CD4-positive, alpha-beta memory T cell (primary cell): ENCODE results near the gene MROH7. TPM values are rescaled to one million over a fixed set of nuclear protein-coding genes. Genes with fewer than 3 reads are reported as not detected.

Experiments
- CTCF ChIA-PET: fragments of 350-600 bp; sonication (Branson Sonifier 250); formaldehyde crosslinking; loops from one replicate; lab custom pipeline; 2021; ENCODE audit warnings: inconsistent platforms; ENCODE audit not compliant: partially characterized antibody; lab: Charles Lee
- POLR2A ChIA-PET: fragments of 350-600 bp; sonication (Branson Sonifier 250); formaldehyde crosslinking; loops from one replicate; lab custom pipeline; 2021; ENCODE audit not compliant: partially characterized antibody; lab: Charles Lee
- DNase-seq, 5 donors: peaks; one replicate each; pipeline versions ENCODE4 v3.0.0 to v3.0.0-alpha.2; 2020 to 2022; ENCODE audit warnings: mixed read lengths in 1 of 5
- H3K27ac ChIP-seq: one replicate; pipeline ENCODE4 v1.7.0; 2013; ENCODE audit warnings: low read depth, low read length
- H3K27me3 ChIP-seq: 2 replicates; pipeline ENCODE4 v1.7.0; 2013; ENCODE audit warnings: mild to moderate bottlenecking, low read length, moderate library complexity; ENCODE audit not compliant: insufficient read depth
- H3K36me3 ChIP-seq: 2 replicates; pipeline ENCODE4 v1.7.0; 2013; ENCODE audit warnings: mild to moderate bottlenecking, low read length, moderate library complexity; ENCODE audit not compliant: insufficient read depth
- H3K4me1 ChIP-seq: 2 replicates; pipeline ENCODE4 v1.7.0; 2013; ENCODE audit warnings: mild to moderate bottlenecking, low read length, moderate library complexity; ENCODE audit not compliant: insufficient read depth
- H3K4me3 ChIP-seq, 2 donors: one replicate each; pipeline ENCODE4 v1.7.0; 2013; ENCODE audit warnings: low read length in 2 of 2, mild to moderate bottlenecking in 1 of 2
- H3K9me3 ChIP-seq, 2 donors: one replicate each; pipeline ENCODE4 v1.7.0; 2013; ENCODE audit warnings: low read length in 2 of 2, control low read depth in 1 of 2; ENCODE audit not compliant: control insufficient read depth in 1 of 2
- H3K27ac Mint-ChIP-seq, 7 donors: one replicate each; pipeline ENCODE4 v1.8.0; 2020 to 2021; ENCODE audit warnings: mixed read lengths in 7 of 7, mild to moderate bottlenecking in 6 of 7, inconsistent platforms in 3 of 7, moderate library complexity in 3 of 7
- H3K27me3 Mint-ChIP-seq, 2 donors: one replicate each; pipeline ENCODE4 v1.8.0; 2020 to 2021; ENCODE audit warnings: mixed read lengths in 2 of 2
- H3K36me3 Mint-ChIP-seq, 2 donors: one replicate each; pipeline ENCODE4 v1.8.0; 2020 to 2021; ENCODE audit warnings: mixed read lengths in 2 of 2, inconsistent platforms in 1 of 2, mild to moderate bottlenecking in 1 of 2
- H3K4me1 Mint-ChIP-seq, 4 donors: one replicate each; pipeline ENCODE4 v1.8.0; 2020 to 2021; ENCODE audit warnings: mixed read lengths in 4 of 4, mild to moderate bottlenecking in 1 of 4
- H3K4me3 Mint-ChIP-seq, 8 donors: one replicate each; pipeline ENCODE4 v1.8.0; 2020 to 2021; ENCODE audit warnings: mixed read lengths in 8 of 8, mild to moderate bottlenecking in 7 of 8, moderate library complexity in 6 of 8, inconsistent platforms in 3 of 8
- H3K9me3 Mint-ChIP-seq, 8 donors: one replicate each; pipeline ENCODE4 v1.8.0; 2020 to 2021; ENCODE audit warnings: mixed read lengths in 8 of 8, mild to moderate bottlenecking in 5 of 8, inconsistent platforms in 3 of 8, moderate library complexity in 1 of 8
- intact Hi-C: fragments of 100-400 bp; cut with micrococcal nuclease; formaldehyde crosslinking; loops from one replicate; pipeline ENCODE4 v1.15.1; 2023
- polyA plus RNA-seq, 2 donors: library from polyadenylated mRNA; unstranded; fragments of 300-500 nt; fragmentation: Illumina TruSeq; gene quantifications; one replicate each; pipeline ENCODE4 v1.2.3, GENCODE V29; 2021
- total RNA-seq, 2 experiments: library from RNA; stranded (reverse); gene quantifications; one replicate each; pipeline ENCODE4 v1.2.3, GENCODE V29; 2021

The MROH7 gene
- total and polyA plus RNA-seq, 4 experiments from 2014 or later, result 0.22 to 0.38 TPM; not detected in 2

DNA sequence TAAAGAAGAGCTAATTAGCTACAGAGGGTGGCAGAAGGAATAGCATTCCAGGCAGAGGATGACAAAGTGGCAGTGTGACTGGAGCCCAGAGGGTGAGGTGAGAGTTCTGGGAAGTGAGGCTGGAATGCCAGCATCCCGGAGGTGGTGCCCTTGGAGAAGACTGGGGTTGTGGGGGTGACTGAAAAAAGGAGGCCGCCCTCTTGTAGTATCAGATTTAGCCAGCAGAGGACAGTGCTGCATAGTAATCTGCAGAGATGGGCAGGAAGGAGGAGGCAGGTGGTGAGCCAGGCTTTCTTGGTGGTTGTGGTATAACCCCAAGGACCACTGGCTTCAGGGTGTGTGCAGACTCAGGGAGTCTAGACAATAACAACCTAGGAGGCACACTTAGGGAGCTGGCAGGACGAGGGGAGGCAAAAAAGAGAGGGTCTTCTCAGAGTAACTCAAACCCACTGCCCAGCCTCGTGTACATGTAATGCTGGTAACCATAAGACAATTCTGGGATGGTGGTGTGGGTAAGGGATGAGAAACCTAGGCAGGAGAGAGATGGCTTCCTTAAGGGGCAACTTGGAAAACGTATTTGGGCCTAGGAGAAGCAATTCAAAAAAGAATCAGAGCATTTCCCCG is 30.5 kb downstream of the MROH7 start:
- Histone ChIP-seq H3K4me1 (no peaks in the 10 kb centered on the region), H3K9me3 (no peaks in the 10 kb centered on the region), H3K27me3 (no peaks in the 10 kb centered on the region), H3K36me3 (no peaks in the 10 kb centered on the region), H3K27ac (no peak overlapping the region), H3K4me3 (no peak overlapping the region)
- no peaks in the 10 kb centered on the region for H3K36me3 Mint-ChIP-seq
- peaks cover 1 to 6% (median 4%) of the 10 kb centered on the region in 4 donors for H3K4me1 Mint-ChIP-seq
- peak overlapping the region in 2 of 7 donors; percentile 46 to 56 for H3K27ac Mint-ChIP-seq
- peak; percentile 51 to 66 (median 58) for DNase-seq
- peaks cover 0 to 6% of the 10 kb centered on the region in 2 donors for H3K27me3 Mint-ChIP-seq
- CTCF ChIA-PET, result interaction anchor here (0.6 to 4.0 kb wide), 6 partner anchors 9 to 177 kb away, joined by 3 to 21 read pairs (median 5); partner anchors contain the start of gene TTC22
- H3K4me3 Mint-ChIP-seq, result no peak overlapping the region
- intact Hi-C loops, result loop anchor here (1.0 kb wide), 3 partner anchors 138 to 602 kb away; no protein-coding TSS in a partner anchor
- H3K9me3 Mint-ChIP-seq, result peaks cover 0 to 2% (median 0%) of the 10 kb centered on the region in 8 donors
- POLR2A ChIA-PET, result no interaction called here

- intact Hi-C loops, result no loop called here
- H3K9me3 ChIP-seq, result no peaks in the 10 kb centered on the region
- H3K9me3 Mint-ChIP-seq, result no peaks in the 10 kb centered on the region
- peaks cover 0 to 1% (median 0%) of the 10 kb centered on the region in 4 donors for H3K4me1 Mint-ChIP-seq
- ChIA-PET POLR2A (no interaction called here), CTCF (interaction anchor here (0.6 to 1.2 kb wide), 3 partner anchors 122 to 133 kb away, joined by 3 to 4 read pairs (median 4); partner anchors contain the start of gene TTC22)
- H3K27me3 ChIP-seq, result no peaks in the 10 kb centered on the region
- H3K36me3 Mint-ChIP-seq, result no peaks in the 10 kb centered on the region
- peak overlapping the region in 2 of 7 donors; percentile 4 to 44 for H3K27ac Mint-ChIP-seq
- no peak overlapping the region for H3K27ac ChIP-seq
- no peaks in the 10 kb centered on the region for H3K4me1 ChIP-seq
- peak in 1 of 5 donors; percentile 0 for DNase-seq
- no peak overlapping the region for H3K4me3 Mint-ChIP-seq
- no peaks in the 10 kb centered on the region for H3K36me3 ChIP-seq
- no peaks in the 10 kb centered on the region for H3K27me3 Mint-ChIP-seq
- no peak overlapping the region for H3K4me3 ChIP-seq
Measured at GRCh38 chr1:54678776-54679643, 37.4 kb downstream of the MROH7 start.

GRCh38 chr1:54679706-54680105 is 38.1 kb downstream of the MROH7 start:
- Histone ChIP-seq H3K27me3 (no peaks in the 10 kb centered on the region), H3K4me1 (no peaks in the 10 kb centered on the region), H3K36me3 (no peaks in the 10 kb centered on the region), H3K9me3 (no peaks in the 10 kb centered on the region), H3K4me3 (no peak overlapping the region), H3K27ac (no peak overlapping the region)
- no peaks in the 10 kb centered on the region for H3K27me3 Mint-ChIP-seq
- no peak overlapping the region for H3K4me3 Mint-ChIP-seq
- intact Hi-C loops, result no loop called here
- DNase-seq, result no peak
- POLR2A ChIA-PET, result no interaction called here
- H3K27ac Mint-ChIP-seq, result no peak overlapping the region
- CTCF ChIA-PET, result interaction anchor here (0.6 to 1.2 kb wide), 2 partner anchors 121 to 132 kb away, joined by 3 to 4 read pairs; partner anchors contain the start of gene TTC22
- H3K36me3 Mint-ChIP-seq, result no peaks in the 10 kb centered on the region
- peaks cover 0 to 1% (median 0%) of the 10 kb centered on the region in 4 donors for H3K4me1 Mint-ChIP-seq
- no peaks in the 10 kb centered on the region for H3K9me3 Mint-ChIP-seq

DNA sequence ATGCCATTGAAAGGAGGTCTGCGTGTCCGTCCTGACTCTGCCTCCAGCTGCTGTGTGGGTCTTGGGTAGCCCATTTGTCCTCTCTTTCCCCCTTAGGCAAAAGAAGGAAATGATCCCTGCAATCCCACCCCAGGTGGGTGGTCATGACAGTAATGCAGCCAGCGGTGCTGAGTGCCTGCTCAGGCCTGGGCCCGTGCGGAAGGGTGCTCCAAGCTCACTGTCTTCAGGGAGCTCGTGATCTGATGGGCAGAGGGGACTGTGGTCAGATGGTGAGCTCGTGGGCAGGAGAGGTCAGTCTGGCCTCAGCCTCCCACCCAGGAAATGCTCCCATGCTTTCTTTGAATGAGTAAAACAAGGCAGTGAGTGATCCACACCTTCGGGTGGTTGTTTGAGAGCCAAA is 38.8 kb downstream of the MROH7 start:
- H3K27ac Mint-ChIP-seq, result peak overlapping the region in 1 of 7 donors; percentile 8
- H3K4me1 ChIP-seq, result no peaks in the 10 kb centered on the region
- no peak for DNase-seq
- ChIA-PET POLR2A (no interaction called here), CTCF (no interaction called here)
- H3K27me3 ChIP-seq, result no peaks in the 10 kb centered on the region
- no peaks in the 10 kb centered on the region for H3K9me3 Mint-ChIP-seq
- no peaks in the 10 kb centered on the region for H3K36me3 Mint-ChIP-seq
- intact Hi-C loops, result no loop called here
- no peaks in the 10 kb centered on the region for H3K9me3 ChIP-seq
- H3K4me3 Mint-ChIP-seq, result no peak overlapping the region
- no peak overlapping the region for H3K27ac ChIP-seq
- no peaks in the 10 kb centered on the region for H3K36me3 ChIP-seq
- no peaks in the 10 kb centered on the region for H3K27me3 Mint-ChIP-seq
- no peak overlapping the region for H3K4me3 ChIP-seq
- peaks cover 0 to 1% (median 0%) of the 10 kb centered on the region in 4 donors for H3K4me1 Mint-ChIP-seq

DNA sequence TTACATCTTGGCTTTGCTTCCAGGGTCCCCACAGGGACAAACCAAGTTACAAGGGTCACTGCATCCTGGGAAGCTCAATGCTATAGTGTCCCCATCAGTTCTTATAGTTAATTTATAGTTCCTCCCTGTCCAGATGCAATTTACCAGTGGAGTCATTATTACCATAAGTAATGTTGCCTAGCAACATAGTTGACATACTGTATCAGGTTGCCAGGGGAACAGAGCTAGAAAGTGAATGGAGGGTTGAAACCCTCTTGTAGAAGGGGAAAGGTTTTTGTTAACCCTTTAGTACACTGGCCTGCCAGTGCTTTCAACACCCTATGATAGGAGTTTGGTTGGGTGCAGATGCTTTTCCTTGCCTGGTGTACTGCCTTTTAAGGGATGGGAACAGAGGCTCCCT is 39.8 kb downstream of the MROH7 start:
- peak overlapping the region in 1 of 7 donors; percentile 8 for H3K27ac Mint-ChIP-seq
- H3K4me3 ChIP-seq, result no peak overlapping the region
- no peaks in the 10 kb centered on the region for H3K27me3 ChIP-seq
- POLR2A ChIA-PET, result no interaction called here
- H3K4me3 Mint-ChIP-seq, result no peak overlapping the region
- H3K9me3 ChIP-seq, result no peaks in the 10 kb centered on the region
- peaks cover 0 to 1% (median 0%) of the 10 kb centered on the region in 4 donors for H3K4me1 Mint-ChIP-seq
- H3K27ac ChIP-seq, result no peak overlapping the region
- no peaks in the 10 kb centered on the region for H3K27me3 Mint-ChIP-seq
- H3K4me1 ChIP-seq, result no peaks in the 10 kb centered on the region
- intact Hi-C loops, result no loop called here
- H3K9me3 Mint-ChIP-seq, result no peaks in the 10 kb centered on the region
- CTCF ChIA-PET, result interaction anchor here (1.1 kb wide), 1 partner anchor 9 kb away, joined by 4 read pairs; no protein-coding TSS in a partner anchor
- DNase-seq, result peak in 1 of 5 donors; percentile 14
- H3K36me3 ChIP-seq, result no peaks in the 10 kb centered on the region
- no peaks in the 10 kb centered on the region for H3K36me3 Mint-ChIP-seq

GRCh38 chr1:54683453-54683852 is 41.9 kb downstream of the MROH7 start:
- no peaks in the 10 kb centered on the region for H3K36me3 Mint-ChIP-seq
- intact Hi-C loops, result no loop called here

More at GRCh38 chr1:54683453-54683852, 41.9 kb downstream of the MROH7 start:
- H3K4me1 ChIP-seq, result no peaks in the 10 kb centered on the region
- no peak for DNase-seq
- H3K4me3 ChIP-seq, result no peak overlapping the region
- ChIA-PET CTCF (no interaction called here), POLR2A (no interaction called here)
- H3K27me3 ChIP-seq, result no peaks in the 10 kb centered on the region
- H3K4me1 Mint-ChIP-seq, result peaks cover 0 to 1% (median 0%) of the 10 kb centered on the region in 4 donors
- H3K36me3 ChIP-seq, result no peaks in the 10 kb centered on the region
- no peak overlapping the region for H3K4me3 Mint-ChIP-seq
- H3K27ac ChIP-seq, result no peak overlapping the region
- H3K9me3 ChIP-seq, result no peaks in the 10 kb centered on the region
- H3K27ac Mint-ChIP-seq, result no peak overlapping the region
- H3K27me3 Mint-ChIP-seq, result no peaks in the 10 kb centered on the region
- H3K9me3 Mint-ChIP-seq, result no peaks in the 10 kb centered on the region
